Thymus (tissue), 11 donors: ENCODE measurements around the gene SLC25A42. TPM values are rescaled to one million over a fixed set of nuclear protein-coding genes. Genes with fewer than 3 reads are reported as not detected.

ENCODE experiments used
- DNase-seq, 9 donors: peaks; one replicate each; pipeline ENCODE4 v3.0.0-alpha.2; 2013; ENCODE audit warnings: low spot score in 9 of 9, low read depth in 6 of 9, missing footprints in 1 of 9
- H3K27ac ChIP-seq, 2 donors: one replicate each; pipeline ENCODE4 v1.5.1; 2013; ENCODE audit warnings: control low read depth in 1 of 2, low read depth in 1 of 2, low read length in 1 of 2, mild to moderate bottlenecking in 1 of 2, moderate library complexity in 1 of 2
- H3K27me3 ChIP-seq, 2 donors: one replicate each; pipeline ENCODE4 v1.5.1; 2013; ENCODE audit warnings: low read length in 1 of 2; ENCODE audit not compliant: control insufficient read depth in 2 of 2, insufficient read depth in 1 of 2
- H3K36me3 ChIP-seq, 2 donors: one replicate each; pipeline ENCODE4 v1.5.1; 2013; ENCODE audit warnings: low read length in 1 of 2, mild to moderate bottlenecking in 1 of 2, moderate library complexity in 1 of 2; ENCODE audit not compliant: control insufficient read depth in 2 of 2, insufficient read depth in 2 of 2
- H3K4me1 ChIP-seq, 2 donors: one replicate each; pipeline ENCODE4 v1.5.1; 2013; ENCODE audit warnings: low read length in 2 of 2; ENCODE audit not compliant: control insufficient read depth in 2 of 2, insufficient read depth in 2 of 2
- H3K4me3 ChIP-seq, 2 donors: one replicate each; pipeline ENCODE4 v1.5.1; 2013; ENCODE audit warnings: low read length in 2 of 2, control low read depth in 1 of 2, mild to moderate bottlenecking in 1 of 2
- H3K9me3 ChIP-seq, 2 donors: one replicate each; pipeline ENCODE4 v1.5.1; 2013; ENCODE audit warnings: low read length in 1 of 2, mild to moderate bottlenecking in 1 of 2; ENCODE audit not compliant: control insufficient read depth in 2 of 2, insufficient read depth in 1 of 2
- WGBS: extraction: QIAGEN DNeasy Blood & Tissue Kit; methylation state at CpG from one replicate; pipeline ENCODE4 v1.1.7; 2013; 5-methylcytosine and 5-hydroxymethylcytosine counted together
- polyA plus RNA-seq: library from polyadenylated mRNA; stranded (reverse); fragments of 200-250 nt; gene quantifications from one replicate; pipeline ENCODE4 v1.2.3, GENCODE V29; 2013
- total RNA-seq: library from RNA; stranded (reverse); fragments of 120-200 nt; gene quantifications from one replicate; pipeline ENCODE4 v1.2.4, GENCODE V29; 2013
- donor health status: healthy.

SLC25A42 gene
- total and polyA plus RNA-seq, 2 donors: 5.8 to 10.9 TPM

DNA sequence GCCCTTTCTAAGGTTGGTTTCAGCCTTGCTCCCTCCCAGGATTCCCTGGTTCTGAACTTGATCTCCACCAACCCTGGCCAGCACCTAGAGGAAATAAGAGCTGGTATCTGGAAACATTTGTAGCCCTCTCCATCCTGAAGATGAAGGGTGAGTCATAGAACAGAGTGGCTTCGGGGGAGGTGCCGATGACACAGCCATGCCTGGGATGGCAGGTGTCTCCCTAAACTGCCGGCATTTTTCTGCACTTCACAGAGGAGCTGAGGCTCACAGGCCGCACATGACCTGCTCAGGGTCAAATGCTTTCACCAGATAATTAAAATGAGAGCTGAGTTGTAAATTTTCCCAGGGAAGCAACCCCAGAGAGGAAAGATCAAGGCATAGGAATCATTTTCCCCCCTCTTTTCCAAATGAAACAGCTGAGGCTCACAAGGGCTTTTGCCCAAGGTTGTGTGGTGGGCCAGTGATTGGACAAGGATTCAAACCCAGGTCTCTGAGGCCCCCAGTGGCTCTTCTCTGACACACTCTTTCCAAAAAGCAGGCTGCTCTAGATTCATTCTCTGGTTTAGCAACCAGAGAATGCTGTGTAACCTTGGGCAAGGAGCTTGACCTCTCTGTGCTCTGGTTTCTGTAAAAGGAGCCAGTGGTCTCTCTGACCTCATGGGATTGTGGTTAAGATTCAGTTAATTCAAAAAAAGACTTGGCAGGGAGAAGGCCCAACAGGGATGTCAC is 1.2 kb upstream of the SLC25A42 start:
- 89% methylated on average over 4 of the region's 4 CpGs for WGBS
- no peak for DNase-seq
- peaks cover 0 to 69% of the 10 kb centered on the region in 2 donors for H3K4me1 ChIP-seq
- peak overlapping the region; percentile 51 to 77 for H3K4me3 ChIP-seq
- H3K36me3 ChIP-seq: peaks cover 22 to 25% of the 10 kb centered on the region in 2 donors
- H3K27me3 ChIP-seq: no peaks in the 10 kb centered on the region
- H3K27ac ChIP-seq: peak overlapping the region in 1 of 2 donors; percentile 61
- H3K9me3 ChIP-seq: no peaks in the 10 kb centered on the region

DNA sequence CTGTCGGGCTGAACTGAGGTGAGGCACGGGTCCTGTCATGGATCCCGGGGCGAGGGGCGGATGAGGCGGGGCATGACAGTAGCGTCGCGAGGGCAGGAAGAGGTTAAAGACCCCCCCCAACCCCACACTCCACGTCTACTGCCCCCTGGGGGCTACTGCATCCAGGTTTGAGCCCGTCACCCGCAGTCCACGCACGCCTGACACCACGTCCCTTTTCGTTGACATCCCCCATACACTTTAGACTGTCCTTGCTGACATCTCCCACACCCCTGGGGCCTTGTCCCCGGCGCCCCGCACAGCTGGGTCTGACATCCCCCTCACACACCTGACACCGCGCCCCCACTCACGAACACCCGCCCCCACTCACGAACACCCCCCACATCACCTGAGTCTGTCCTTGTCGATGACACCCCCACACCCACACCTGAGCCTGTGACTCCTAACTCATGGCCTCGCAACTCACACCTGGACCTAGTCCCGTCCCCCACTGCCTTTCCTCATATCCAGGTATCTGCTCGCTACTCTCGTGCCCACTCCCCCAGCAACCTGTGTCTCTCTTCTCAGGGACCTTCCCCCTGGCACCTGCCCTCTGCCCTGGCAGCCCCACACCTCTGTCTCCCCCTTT is 416 bp downstream of the SLC25A42 start:
- Histone ChIP-seq H3K9me3 (peaks cover 0 to 3% of the 10 kb centered on the region in 2 donors), H3K4me1 (peaks cover 4 to 73% of the 10 kb centered on the region in 2 donors), H3K27ac (peak overlapping the region; percentile 81 to 87), H3K36me3 (peaks cover 6 to 12% of the 10 kb centered on the region in 2 donors), H3K27me3 (no peaks in the 10 kb centered on the region), H3K4me3 (peak overlapping the region; percentile 75 to 77)
- 3% methylated on average over 29 of the region's 29 CpGs for WGBS
- DNase-seq: no peak

DNA sequence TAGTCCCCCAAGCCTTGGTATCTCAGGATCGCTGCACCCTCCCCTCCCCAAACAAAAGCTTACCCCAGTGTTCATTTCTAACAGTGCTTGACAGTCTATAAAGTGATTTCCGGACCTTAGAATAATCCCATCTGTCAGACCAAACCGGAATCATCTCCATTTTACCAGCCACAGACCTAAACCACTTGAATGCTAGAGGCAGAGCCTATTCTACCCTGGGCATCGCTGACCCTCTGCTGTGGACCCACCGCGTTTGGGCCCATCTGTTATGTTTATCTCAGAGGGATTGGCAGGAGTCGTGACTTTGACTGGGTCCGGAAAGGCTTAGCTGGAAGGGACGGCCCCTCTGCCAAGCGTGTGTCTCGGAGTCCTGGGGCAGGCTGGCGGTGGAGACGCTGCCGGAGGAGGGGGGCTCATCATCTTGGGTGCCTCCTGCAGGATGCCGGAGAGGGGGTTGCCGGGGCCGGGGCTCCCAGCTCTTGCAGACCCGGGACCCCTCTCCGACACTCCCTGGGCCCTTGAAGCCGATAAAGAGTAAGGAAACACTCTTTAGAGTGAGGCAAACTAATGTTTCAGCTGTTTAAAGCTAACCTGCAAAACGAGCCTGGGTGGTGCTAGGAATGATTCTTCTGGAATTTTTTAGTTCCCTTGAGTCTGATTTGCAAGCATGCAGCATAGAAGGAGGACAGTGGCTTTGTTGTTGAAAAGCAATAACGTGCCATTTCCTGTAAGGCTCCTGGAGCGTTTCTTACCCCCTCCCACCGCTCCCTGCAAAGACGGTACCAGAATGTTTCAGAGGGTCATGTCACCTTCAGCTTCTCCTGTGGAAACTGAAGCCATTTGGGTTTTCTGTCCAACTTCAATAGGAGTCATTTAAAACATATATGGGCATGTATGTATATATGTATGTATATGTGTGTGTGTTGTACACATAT is 1.3 kb downstream of the SLC25A42 start:
- Histone ChIP-seq H3K36me3 (peaks cover 0 to 7% of the 10 kb centered on the region in 2 donors), H3K4me3 (peak overlapping the region; percentile 75 to 77), H3K27ac (peak overlapping the region; percentile 81 to 87), H3K27me3 (no peaks in the 10 kb centered on the region), H3K4me1 (peaks cover 4 to 66% of the 10 kb centered on the region in 2 donors), H3K9me3 (peaks cover 0 to 4% of the 10 kb centered on the region in 2 donors)
- DNase-seq: peak in 4 of 9 donors; percentile 22 to 65 (median 42)
- 1% methylated on average over 25 of the region's 25 CpGs for WGBS

DNA sequence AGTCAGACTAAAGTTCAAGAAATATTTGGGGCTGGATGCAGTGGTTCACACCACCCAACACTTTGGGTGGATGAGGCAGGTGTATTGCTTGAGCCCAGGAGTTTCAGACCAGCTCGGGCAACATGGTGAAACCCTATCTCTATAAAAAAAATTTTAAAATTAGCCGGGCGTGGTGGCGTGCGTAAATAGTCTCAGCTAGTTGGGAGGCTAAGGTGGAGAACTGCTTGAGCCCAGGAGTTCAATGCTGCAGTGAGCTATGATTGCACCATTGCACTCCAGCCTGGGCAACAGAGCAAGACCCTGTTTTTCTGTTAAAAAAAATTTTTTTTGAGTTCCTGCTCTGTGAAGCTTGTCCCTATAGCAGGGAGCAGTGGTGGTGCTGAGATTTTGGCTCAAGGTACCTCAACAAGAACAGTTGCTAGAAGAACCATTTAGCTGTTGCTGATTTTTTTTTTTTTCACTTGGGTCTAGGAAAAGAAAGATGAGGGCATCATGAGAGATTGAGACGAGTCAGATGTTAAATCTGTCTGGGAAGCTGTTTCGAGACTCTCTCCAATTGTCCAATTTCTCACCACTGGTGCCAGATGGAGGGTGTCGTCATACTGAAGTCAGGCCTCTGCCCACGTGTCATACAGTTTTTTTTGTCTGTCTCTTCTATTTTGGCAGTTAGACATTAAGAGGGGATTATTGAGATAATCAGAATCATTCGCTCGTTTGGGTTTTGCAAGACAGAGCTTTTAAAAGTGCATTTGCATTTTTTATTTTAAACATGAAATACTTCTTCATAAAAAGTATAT is 3.7 kb downstream of the SLC25A42 start:
- no peak for DNase-seq
- 95% methylated on average over 11 of the region's 11 CpGs for WGBS
- Histone ChIP-seq H3K27ac (no peak overlapping the region), H3K27me3 (no peaks in the 10 kb centered on the region), H3K4me3 (no peak overlapping the region), H3K4me1 (peaks cover 4 to 47% of the 10 kb centered on the region in 2 donors), H3K9me3 (peaks cover 0 to 4% of the 10 kb centered on the region in 2 donors), H3K36me3 (peaks cover 6% of the 10 kb centered on the region in 2 donors)

DNA sequence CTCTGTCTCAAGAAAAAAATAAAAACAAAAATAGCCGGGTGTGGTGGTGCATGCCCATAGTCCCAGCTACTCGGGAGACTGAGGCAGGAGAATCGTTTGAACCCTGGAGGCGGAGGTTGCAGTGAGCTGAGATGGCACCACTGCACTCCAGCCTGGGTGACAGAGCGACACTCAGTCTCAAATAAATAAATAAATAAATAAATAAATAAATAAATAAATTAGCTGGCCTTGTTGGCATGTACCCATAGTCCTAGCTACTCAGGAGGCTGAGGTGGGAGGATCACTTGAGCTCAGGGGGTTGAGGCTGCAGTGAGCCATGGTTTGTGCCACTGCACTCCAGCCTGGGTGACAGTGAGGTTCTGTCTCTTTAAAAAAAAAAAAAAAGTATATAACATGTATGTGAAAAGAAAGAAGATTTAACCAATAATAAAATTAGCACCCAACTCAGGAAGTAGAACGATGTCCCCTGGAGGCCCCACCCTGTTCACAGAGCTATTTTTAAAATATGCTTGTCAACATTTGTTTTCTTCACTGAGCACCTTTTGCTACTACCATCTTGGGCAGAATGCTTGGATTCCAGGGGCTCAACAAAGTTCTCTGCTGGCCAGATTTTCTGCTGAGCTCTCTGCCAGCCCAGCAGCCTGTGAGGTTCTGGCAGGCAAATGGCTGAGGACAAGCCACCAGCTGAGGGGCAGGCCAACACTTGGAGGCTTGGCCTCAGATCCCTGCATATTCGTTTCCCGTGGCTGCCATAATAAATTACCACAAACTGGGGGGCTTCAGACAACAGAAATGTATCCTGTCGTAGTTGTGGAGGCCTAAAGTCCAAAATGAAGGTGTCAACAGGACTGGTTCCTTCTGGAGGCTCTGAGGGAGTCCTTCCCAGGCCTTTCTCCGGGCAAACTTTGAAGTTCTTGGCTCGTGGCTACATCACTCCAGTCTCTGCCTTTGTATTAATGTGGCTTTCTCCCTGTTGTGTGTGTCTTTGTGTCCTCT is 5.2 kb downstream of the SLC25A42 start:
- no peak for DNase-seq
- WGBS: 87% methylated on average over 11 of the region's 11 CpGs
- Histone ChIP-seq H3K36me3 (peaks cover 8 to 12% of the 10 kb centered on the region in 2 donors), H3K27ac (peak overlapping the region in 1 of 2 donors; percentile 17), H3K9me3 (peaks cover 0 to 4% of the 10 kb centered on the region in 2 donors), H3K27me3 (no peaks in the 10 kb centered on the region), H3K4me3 (no peak overlapping the region), H3K4me1 (peaks cover 4 to 41% of the 10 kb centered on the region in 2 donors)

DNA sequence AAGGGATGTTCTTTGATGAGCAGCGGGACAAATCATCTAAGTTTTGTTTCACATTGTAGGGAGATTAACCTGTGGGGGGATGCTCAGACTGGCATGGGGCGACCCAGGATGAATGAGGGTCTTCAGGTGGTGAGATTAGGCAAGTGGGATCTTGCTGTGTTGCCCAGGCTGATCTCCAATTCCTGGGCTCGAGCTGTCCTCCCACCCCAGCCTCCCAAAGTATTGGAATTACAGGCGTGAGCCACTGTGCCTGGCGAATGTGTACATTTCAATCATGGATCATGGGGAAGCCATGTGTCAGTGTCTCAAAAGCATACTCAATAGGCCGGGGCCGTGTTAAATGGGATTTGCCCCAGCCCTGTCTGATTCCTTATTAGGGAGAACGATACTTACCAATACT is 8.1 kb downstream of the SLC25A42 start:
- Histone ChIP-seq H3K36me3 (peaks cover 10 to 24% of the 10 kb centered on the region in 2 donors), H3K4me3 (no peak overlapping the region), H3K4me1 (peaks cover 4 to 23% of the 10 kb centered on the region in 2 donors), H3K27me3 (no peaks in the 10 kb centered on the region), H3K27ac (no peak overlapping the region), H3K9me3 (peaks cover 0 to 4% of the 10 kb centered on the region in 2 donors)
- DNase-seq: no peak
- 97% methylated on average over 8 of the region's 8 CpGs for WGBS

DNA sequence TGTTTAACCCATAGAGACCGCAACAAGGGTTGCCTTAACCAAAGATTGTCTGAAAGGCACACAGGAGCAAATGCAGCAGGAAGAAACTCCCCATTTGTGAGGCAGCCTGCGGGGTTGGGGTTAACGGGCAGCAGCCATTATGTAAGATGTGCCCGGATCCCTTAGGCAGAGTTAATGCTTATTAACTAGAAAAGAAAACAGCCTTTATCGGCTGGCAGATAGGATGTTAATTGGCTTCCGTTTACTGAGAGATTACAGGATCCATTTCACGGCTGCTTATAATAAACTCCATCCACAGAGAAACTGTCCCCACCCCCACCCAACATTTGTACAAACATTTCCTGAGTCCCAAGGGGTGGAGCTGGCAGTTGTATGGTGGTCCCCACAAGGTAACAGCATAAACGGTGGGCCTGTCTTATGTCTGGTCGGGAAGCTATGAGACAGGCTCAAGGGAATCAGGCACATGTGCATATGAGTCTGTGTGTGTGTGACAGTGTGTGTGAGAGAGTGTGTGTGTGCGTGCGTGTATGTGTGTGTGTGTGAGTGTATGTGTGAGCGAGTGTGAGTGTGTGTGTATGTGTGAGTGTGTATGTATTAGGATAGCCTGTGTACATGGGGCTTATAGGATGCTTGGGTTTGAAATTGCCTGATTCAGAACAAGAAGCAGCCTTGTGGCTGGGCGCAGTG is 10.5 kb downstream of the SLC25A42 start:
- Histone ChIP-seq H3K4me1 (peaks cover 0 to 10% of the 10 kb centered on the region in 2 donors), H3K27ac (peak overlapping the region in 1 of 2 donors; percentile 50), H3K4me3 (no peak overlapping the region), H3K36me3 (peaks cover 10 to 24% of the 10 kb centered on the region in 2 donors), H3K27me3 (no peaks in the 10 kb centered on the region), H3K9me3 (no peaks in the 10 kb centered on the region)
- WGBS: 89% methylated on average over 13 of the region's 13 CpGs
- DNase-seq: no peak
